PC-3 (cell line): ENCODE results near the gene AQP2.

Experiments
- EZH2 ChIP-seq: fragments of 300-600 bp; sonication (generic); IDR thresholded peaks from one replicate; pipeline ENCODE4 v1.6.1; 2017; ENCODE audit warnings: antibody characterized with exemption, mild to moderate bottlenecking, low read length; ENCODE audit not compliant: unreplicated experiment
- TF ChIP-seq, protein P1 (sequence below): fragments of 300-600 bp; sonication (generic); conservative IDR thresholded peaks from 2 replicates; pipeline ENCODE4 v1.5.1; 2017; ENCODE audit warnings: antibody characterized with exemption, low read depth, mild to moderate bottlenecking, low read length

DNA sequence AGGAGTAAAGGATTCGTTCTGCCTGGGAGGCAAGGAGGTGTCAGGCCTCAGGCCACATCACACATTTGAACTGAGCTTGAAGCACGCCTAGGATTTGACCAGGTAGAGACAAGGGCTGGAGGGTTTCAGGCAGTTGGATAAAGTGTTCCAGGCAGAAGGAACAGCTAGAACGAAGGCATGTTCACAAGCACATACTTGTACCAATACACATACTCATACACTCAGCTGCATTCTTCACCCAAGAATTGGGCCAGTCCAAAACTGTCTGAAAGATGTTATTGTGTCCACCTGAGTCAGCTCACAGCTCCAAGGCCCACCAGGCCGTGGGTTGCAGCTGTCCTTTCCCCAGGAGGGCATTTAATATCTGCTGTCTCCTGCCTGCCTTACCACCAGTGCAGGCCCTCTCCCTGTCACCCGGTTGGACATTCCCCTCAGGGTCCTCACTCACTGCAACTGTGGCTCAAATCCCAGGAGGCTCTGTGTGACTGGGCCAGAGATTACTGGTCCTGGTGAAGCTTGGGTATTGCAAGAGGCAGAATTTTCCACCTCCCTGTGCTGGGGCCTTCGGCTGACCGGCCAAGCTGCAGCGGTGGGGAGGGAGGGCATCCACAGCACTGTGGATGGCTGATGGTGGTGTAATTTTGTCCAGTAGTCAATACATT is 12.8 kb upstream of the AQP2 start:
- TF ChIP-seq, protein P1, sequence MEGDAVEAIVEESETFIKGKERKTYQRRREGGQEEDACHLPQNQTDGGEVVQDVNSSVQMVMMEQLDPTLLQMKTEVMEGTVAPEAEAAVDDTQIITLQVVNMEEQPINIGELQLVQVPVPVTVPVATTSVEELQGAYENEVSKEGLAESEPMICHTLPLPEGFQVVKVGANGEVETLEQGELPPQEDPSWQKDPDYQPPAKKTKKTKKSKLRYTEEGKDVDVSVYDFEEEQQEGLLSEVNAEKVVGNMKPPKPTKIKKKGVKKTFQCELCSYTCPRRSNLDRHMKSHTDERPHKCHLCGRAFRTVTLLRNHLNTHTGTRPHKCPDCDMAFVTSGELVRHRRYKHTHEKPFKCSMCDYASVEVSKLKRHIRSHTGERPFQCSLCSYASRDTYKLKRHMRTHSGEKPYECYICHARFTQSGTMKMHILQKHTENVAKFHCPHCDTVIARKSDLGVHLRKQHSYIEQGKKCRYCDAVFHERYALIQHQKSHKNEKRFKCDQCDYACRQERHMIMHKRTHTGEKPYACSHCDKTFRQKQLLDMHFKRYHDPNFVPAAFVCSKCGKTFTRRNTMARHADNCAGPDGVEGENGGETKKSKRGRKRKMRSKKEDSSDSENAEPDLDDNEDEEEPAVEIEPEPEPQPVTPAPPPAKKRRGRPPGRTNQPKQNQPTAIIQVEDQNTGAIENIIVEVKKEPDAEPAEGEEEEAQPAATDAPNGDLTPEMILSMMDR = no peak
- no peak for TF ChIP-seq EZH2
